GM18520 (cell line): Measurements from ENCODE around the gene SEMA4D.
"Not testable (repeated sequence)": the region's sequence is repeated elsewhere in the genome, so short reads cannot be mapped to it uniquely, and the experiment has no call there.

Source experiments
- ATAC-seq: cut with Tn5 transposase; IDR thresholded peaks from one replicate; pipeline ENCODE4 v1.9.1; 2021; ENCODE audit not compliant: unreplicated experiment

SEMA4D gene

DNA sequence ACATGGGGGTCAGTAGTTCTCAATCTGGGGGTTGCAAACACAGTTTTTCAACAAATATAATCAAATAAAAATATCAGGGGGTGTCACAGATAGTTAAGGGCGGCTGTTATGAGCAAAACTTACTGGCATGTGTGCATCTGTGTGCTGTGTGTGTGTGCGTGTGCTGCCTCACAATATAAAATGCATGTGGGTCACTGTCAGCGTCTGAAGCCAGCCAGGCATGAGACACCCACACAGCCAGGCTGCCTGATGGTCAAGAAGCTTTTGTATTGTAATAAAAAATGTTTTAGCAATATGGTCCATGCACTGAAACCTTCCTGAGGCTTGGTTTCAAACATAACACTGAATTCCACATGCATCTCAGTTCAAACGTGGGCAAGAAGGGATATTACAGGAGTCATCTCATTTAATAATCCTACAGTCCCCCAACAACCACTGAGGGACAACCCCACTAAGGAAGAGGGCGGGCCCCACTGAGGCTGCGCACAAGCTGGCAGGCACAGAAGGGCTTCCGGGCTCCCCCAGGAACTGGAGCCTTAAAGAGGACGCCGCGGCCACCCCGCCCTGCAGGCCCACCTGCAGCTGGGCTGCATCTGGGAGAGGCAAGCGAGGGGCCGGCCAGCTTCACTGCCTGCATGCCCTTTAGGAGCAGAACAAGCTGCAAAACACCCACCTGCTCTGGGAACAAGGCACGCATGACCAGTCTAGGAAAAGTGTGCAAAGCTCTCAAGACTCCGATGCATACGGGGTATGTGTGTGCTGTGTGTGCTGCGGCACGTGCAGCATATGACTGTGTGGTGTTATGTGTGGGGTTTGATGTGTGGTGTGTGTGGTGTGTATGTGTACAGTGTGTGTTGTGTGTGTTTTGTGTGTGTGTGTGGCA, 14.1 kb downstream of the SEMA4D start:
- no peak for ATAC-seq

DNA sequence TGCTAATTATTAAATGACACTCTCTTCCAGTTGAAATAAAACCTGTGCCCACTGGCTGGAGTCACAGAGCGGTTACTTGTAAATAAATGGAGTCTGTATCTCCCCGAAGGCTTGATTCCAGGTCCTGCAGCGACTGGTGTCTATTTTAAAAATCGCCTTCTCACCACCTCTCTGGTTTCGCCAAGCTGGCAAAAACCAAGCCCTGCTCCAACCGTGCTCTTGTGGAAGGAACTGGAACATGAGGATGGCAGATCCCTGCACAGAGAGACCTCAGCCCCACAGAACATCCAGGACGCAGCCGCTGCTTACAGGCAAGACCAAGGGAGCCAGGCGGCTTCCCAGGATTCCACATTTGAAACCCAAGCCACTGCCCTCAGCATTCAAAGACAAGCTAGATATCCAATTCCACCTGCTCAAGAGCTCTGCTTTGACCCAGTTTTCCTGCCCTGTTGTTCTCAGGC, 15.0 kb downstream of the SEMA4D start:
- ATAC-seq: no peak

DNA sequence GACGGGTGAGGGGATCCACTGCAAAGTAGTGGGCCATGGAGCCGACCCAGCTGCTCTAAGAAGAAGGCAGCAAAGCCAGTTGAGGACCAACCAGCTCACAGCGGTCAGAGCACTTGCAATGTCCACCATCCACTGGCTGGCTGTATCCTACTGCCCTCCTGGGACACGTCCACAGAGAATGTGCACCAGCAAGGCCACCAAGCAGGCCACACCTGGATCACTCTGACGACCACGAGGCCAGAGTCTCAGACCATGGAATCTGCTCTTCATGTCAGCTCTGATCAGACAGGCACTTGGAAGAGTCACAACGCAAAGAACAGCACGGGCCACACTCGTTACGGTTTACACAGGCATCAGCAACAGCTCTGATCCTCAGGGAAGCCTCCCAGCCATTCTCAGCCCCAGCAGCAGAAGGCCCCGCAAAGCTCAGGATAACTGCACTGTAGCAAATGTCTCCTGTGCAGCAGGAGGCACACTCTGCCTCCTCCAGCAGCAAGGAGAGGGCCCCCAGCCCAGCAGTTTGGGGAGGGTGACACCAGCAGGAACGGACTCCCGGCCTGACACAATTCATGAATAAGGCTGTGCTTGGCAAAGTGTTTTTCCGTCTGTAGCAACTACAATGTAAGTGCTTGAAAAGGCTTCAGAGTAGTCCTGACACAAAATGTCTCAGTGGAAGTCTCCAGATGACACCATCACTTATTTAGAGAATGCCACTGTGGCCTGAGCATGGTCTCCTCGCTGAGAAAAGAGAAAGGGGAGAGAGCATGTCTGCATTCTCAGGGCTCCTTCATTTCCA, 15.7 kb downstream of the SEMA4D start:
- ATAC-seq: no peak

DNA sequence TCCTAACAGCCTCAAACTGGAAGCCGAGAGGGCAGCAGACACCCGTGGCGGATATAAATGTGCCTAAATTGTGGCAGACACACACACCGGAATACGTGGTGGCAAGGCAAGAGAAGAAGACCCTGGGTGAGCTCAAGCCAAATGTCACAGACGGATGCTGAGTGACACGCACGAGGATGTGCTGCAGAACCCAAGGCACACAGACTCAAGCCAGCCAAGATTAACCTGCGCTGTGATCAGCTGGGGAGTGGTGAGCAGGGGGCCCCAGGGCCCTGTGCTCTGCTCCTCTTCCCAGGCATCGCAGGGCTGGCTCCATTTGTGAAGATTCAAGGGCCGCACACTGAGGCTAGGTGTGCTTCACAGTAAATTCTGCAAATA, 16.4 kb downstream of the SEMA4D start:
- ATAC-seq: no peak

DNA sequence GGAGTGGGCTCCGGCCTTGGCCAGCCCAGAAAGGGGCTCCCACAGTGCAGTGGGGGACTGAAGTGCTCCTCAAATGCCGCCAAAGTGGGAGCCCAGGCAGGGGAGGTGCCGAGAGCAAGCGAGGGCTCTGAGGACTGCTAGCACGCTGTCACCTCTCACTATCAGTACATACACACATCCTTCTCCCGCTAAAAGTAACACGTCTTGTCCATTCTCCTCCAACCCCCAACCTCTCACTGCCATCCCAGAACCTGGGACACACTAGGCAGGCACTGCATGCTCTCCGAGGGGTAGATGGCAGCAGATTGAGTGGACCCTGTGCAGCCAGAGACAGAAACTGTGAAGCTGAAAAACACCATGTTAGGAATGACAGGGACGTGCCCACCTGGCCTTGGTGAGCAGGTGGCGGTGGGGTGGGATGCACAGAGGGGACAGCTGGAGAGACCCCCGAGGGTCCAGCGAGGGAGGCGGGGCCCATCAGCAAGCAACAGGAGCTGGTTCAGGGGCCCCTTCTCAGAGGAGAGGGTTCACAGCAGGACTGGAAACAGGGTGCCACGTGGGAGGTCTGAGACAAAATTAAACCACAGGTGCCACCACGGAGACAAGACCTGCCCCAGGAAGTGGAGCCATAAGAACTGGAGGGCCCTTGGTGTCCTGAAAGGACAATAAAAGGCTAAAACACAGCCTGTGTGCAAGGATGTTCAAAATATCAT, 16.9 kb downstream of the SEMA4D start:
- no peak for ATAC-seq

DNA sequence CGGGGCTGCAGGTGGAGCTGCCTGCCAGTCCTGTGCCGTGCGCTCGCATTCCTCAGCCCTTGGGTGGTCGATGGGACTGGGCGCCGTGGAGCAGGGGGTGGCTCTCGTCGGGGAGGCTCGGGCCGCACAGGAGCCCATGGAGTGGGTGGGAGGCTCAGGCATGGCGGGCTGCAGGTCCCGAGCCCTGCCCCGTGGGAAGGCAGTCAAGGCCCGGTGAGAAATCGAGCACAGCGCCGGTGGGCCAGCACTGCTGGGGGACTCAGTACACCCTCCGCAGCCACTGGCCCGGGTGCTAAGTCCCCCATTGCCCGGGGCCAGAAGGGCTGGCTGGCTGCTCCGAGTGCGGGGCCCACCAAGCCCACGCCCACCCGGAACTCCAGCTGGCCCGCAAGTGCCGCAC, 17.5 kb downstream of the SEMA4D start:
- not testable (repeated sequence) for ATAC-seq

DNA sequence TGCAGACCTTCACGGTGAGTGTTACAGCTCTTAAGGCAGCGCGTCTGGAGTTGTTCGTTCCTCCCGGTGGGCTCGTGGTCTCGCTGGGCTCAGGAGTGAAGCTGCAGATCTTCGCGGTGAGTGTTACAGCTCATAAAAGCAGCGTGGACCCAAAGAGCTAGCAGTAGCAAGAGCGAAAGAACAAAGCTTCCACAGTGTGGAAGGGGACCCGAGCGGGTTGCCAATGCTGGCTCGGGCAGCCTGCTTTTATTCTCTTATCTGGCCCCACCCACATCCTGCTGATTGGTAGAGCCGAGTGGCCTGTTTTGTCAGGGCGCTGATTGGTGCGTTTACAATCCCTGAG, 18.3 kb downstream of the SEMA4D start:
- not testable (repeated sequence) for ATAC-seq

DNA sequence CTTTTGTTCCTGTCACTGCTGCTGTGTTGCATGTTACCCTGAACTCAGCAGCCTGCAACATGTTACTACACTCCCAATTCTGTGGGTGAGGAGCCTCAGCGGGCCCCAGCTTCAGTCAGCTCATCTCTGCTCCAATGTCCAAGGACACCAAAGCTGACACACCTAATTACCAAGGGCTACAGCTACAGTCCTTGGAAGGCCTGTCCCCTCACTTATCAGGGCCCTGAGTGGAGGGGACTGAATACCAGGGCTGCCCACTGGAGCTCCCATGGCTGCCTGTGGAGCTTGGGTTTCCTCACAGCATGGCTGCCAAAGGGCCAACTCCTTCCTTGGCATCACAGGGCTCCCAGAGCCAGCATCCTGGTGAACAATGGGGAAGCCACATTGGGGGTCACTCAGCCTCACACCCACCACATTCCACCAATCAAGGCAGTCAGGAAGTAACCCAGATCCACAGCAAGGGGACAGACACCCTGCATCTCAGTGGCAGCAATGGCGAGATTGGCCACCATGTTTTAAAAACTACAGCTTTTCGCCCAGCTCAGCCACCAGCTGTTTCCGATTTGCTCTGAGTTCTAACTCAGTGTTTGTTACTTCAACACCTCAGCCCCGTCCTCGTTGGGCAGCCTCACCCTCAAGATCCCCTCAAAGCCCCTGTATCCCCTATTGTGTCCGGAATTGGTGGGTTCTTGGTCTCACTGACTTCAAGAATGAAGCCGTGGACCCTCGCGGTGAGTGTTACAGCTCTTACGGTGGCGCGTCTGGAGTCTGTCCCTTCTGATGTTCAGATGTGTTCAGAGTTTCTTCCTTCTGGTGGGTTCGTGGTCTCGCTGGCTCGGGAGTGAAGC, 18.9 kb downstream of the SEMA4D start:
- ATAC-seq: no peak

DNA sequence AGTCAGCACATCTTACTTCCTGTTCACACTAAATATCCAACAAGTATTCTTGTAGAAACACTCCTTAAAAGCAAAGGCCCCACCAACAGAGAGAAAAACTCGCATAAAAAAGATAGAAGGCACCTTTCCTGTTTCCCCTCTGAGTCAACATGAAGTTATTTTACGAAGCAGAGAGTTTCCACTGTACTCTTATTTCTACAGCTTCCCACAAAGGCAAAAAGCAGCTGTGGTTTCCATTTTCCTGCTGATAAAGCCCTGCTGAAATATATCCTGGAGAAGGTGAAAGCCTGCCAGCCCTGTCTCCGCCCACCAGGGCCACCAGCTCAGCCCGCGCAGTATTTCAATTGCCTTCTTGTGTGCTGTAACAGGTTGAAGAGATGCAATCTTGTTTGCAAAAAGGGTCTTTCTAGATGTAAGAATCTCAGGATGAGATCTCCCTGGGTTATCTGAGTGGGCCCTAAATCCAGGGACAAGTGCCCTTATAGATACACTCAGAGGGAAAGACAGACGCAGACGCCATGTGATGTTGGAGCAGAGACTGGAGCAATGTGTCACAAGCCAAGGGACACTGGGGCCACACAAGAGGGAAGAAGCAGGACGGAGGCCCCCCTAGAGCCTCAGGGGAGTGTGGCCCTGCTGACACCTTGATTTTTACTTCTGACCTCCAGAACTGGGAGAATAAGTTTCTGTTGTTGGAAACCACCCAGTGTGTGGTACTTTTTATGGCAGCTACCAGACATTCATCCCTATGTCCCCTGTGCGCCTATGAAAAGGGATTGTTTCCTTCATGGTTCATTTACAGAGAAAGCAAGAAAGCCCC, 19.9 kb downstream of the SEMA4D start:
- ATAC-seq: no peak

DNA sequence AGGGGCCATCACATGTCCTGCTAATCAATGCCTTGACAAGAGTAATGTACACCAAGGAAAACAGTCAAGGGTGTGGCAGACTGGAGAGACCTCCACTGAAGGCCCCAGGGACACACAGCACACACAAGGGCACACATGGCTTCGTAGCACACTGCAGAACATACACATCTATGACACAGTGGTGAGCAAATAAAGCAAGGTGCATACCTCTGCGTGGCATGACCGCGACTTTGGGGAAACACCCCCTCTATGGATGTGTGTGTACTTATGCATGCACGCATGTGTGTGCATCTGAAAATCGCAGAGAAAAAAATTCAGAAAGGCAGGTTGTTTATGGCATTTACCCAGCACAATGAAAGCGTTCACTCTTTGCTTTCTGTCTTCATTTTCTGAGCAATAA, 20.5 kb downstream of the SEMA4D start:
- no peak for ATAC-seq

DNA sequence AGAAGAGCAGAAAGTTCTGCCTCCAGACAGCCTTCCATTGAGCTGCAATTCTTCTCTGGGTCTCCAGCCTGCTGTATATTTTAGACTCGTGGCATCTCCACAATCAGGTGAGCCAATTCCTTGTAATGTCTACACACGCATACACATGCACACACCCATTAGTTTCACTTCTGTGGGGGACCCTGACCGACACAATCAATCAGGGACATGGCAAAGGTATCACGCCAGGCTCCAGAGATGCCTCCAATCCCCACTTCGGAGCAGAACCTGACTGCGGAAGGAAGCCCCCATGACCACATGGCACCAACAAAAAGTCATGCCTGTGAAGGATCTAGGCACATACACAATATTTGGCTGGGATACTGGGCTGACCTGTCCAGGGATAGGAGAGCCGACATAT, 21.4 kb downstream of the SEMA4D start:
- no peak for ATAC-seq

DNA sequence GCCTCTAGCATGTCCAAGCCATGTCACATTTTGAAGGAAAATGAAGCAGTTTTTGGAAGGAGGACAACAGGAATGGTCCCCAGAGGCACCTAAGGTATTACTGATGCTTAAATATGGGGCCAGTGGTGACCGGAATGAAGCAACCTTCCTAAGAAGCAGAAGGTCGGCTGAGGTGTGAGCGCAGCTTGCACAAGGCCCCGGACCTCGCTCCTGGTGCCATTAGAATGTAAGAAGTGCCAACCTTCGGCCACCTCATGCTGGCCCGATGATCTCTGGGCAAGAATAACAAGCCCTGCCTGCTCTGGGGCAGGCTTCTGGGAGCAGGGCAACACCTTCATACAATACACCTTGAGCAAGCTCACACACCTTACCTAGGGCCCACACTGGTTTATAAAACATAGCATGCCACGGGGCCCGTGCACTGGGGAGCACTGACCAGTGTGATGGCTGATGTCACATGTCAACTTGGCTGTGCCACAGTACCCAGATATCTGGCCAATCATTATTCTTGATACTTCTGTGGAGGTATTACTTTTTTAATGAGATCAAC, 21.9 kb downstream of the SEMA4D start:
- ATAC-seq: no peak

DNA sequence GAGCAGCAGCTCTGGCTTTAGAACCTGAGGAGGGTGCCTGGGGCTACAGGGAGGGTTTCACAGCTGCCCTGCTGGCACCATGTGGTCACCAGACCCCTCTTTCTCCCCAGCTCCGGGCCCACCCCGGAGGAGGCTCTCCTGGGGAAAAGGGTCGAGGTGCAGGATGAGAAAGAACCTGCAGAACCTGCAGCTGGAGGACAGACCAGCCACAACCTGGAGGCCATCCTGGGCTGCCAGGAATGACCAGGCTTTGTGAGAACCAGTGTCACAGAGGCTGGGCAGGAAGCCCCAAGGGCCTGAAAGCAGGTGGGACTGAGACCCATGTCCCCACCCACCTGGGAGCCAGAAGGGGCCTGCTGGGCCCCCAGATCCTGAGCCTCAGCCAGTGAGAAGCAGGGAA, 23.0 kb downstream of the SEMA4D start:
- ATAC-seq: no peak

DNA sequence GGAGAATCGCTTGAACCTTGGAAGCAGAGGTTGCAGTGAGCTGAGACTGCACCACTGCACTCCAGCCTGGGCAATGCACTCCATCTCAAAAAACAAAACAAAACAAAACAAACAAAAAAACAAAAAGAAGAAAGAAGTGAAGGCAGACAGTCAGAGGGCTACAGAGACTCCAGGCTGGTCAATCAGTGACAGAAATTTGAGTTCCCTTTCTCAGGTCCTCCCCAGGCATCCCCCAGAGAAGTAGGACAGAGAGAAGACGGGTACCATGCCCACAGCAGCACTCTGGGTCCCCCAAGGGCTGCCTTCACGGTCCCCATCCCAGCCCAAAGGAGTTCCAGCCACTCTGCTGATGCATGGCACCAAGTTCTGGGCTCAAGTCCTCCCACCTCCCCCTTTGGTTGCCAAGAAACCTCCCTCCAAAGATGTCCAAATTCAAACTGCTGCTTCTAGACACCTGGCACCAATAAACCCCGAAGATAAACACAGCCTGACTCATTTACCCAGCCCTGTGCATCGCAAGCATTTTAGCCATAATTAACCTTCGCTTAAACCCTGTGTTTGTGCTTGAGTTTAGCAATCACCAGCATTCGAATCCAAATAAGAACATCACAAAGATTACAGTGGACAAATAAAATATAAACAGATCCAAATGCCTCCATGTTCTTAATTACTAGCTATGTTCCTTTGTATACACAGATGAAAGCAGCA, 24.0 kb downstream of the SEMA4D start:
- no peak for ATAC-seq

DNA sequence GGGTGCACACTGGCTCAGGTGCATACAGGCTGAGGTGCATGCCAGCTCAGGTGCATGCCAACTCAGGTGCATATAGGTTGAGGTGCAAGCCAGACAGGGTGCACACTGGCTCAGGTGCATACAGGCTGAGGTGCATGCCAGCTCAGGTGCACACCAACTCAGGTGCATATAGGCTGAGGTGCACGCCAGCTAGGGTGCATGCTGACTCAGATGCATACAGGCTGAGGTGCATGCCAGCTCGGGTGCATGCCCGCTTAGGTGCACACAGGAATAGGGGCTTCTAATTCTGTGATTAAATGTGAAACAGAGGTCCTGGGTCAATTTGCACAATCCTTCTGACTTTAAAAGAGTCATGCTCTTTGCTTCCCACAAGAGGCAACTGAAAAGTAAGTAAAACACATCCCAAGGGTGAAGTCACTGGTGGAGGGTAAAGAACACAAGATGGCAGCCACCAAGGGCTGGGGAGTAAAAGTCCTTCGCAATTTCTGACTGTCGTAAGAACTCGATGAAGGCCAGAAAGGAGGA, 26.1 kb downstream of the SEMA4D start:
- ATAC-seq: not testable (repeated sequence)

DNA sequence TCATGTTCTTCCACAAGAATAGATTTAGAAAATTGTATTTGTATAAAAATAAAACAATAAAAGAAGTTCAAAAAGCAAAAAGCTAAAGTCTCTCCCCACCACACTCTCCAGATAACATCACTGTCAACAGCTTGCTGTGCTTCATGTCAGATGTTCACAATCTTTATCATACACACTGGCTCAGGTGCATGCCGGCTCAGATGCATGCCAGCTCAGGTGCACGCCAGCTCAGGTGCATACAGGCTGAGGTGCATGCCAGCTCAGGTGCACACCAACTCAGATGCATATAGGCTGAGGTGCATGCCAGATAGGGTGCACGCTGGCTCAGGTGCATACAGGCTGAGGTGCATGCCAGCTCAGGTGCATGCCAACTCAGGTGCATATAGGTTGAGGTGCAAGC, 26.5 kb downstream of the SEMA4D start:
- ATAC-seq: no peak

DNA sequence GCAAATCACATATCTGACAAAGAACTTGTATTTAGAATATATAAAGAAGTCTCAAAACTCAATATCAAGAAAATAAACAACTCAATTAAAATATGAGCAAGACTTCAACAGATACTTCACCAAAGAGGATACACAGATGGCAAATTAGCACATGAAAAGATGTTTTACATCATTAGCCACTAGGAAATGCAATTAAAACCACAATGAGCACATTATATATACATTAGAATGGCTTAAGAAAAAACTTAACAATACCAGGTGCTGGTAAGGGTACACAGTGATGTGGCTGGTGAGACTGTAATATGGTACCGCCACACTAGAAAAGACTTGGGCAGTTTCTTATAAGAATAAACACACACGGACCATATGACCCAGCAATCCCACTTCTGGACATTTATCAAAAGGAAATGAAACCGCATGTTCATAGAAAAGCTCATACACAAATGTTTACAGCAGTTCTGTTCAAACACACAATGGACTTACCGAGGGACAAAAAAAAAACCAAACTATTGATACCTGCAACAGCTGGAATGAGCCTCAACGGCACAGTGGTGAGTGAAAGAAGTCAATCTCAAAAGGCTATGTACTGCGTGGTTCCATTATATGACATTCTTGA, 27.6 kb downstream of the SEMA4D start:
- ATAC-seq: no peak

DNA sequence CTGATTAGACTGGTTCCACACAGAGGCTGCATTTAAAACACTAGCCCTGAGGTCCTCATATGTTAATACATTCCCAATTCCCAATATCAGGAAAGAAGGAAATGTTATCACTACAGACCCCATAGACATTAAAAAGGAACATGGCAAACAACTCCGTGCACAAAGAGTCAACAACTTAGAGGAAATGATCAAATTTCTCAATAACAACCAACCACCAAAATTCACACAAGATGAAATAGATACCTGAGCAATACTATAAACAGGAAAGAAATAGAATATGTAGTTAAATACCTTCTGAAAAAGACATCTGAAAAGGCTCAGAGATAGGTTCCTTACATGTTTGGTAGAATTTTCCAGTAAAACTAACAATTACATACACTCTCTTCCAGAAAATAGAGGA, 28.9 kb downstream of the SEMA4D start:
- ATAC-seq: no peak
